Trophoblast cell (in vitro differentiated cells and primary cell): ENCODE data around the gene PCDHGA2.
"Not testable (repeated sequence)": the region's sequence is repeated elsewhere in the genome, so short reads cannot be mapped to it uniquely, and the experiment has no call there.

Experiments
- DNase-seq, 2 donors: peaks; one replicate each; pipeline ENCODE4 v3.0.0-alpha.2; 2016
- H2AFZ ChIP-seq: 2 replicates; pipeline ENCODE4 v1.6.1; 2013; ENCODE audit warnings: low read length, moderate library complexity, mild to moderate bottlenecking; ENCODE audit not compliant: insufficient read depth, poor library complexity
- H2AK5ac ChIP-seq: 2 replicates; pipeline ENCODE4 v1.6.1; 2013; ENCODE audit warnings: mild to moderate bottlenecking, low read length
- H2BK120ac ChIP-seq: 2 replicates; pipeline ENCODE4 v1.6.1; 2013; ENCODE audit warnings: low read length, mild to moderate bottlenecking, moderate library complexity; ENCODE audit not compliant: insufficient read depth, poor library complexity
- H2BK12ac ChIP-seq: 2 replicates; pipeline ENCODE4 v1.6.1; 2013; ENCODE audit warnings: mild to moderate bottlenecking, low read length, moderate library complexity
- H2BK5ac ChIP-seq: 2 replicates; pipeline ENCODE4 v1.6.1; 2013; ENCODE audit warnings: low read length, low read depth, moderate library complexity, mild to moderate bottlenecking; ENCODE audit not compliant: poor library complexity
- H3K14ac ChIP-seq: 2 replicates; pipeline ENCODE4 v1.6.1; 2013; ENCODE audit warnings: mild to moderate bottlenecking, low read length
- H3K18ac ChIP-seq: 2 replicates; pipeline ENCODE4 v1.6.1; 2013; ENCODE audit warnings: mild to moderate bottlenecking, low read length
- H3K23ac ChIP-seq: 2 replicates; pipeline ENCODE4 v1.6.1; 2013; ENCODE audit warnings: low read length
- H3K27ac ChIP-seq: 2 replicates; pipeline ENCODE4 v1.5.1; 2013; ENCODE audit warnings: low read depth, mild to moderate bottlenecking, inconsistent platforms, low read length, moderate library complexity
- H3K27me3 ChIP-seq: 2 replicates; pipeline ENCODE4 v1.6.1; 2013; ENCODE audit warnings: inconsistent platforms, mild to moderate bottlenecking, low read length, moderate library complexity; ENCODE audit not compliant: insufficient read depth
- H3K36me3 ChIP-seq, 2 experiments: 1 replicate in 1 of 2; 2 replicates in 1 of 2; pipeline ENCODE4 v1.6.1; 2013; ENCODE audit warnings: low read length in 2 of 2, mild to moderate bottlenecking in 2 of 2, moderate library complexity in 1 of 2; ENCODE audit not compliant: insufficient read depth in 2 of 2, control insufficient read depth in 1 of 2
- H3K4ac ChIP-seq: 2 replicates; pipeline ENCODE4 v1.6.1; 2013; ENCODE audit warnings: low read depth, mild to moderate bottlenecking, low read length, moderate library complexity
- H3K4me1 ChIP-seq, 2 experiments: 1 replicate in 1 of 2; 2 replicates in 1 of 2; pipeline ENCODE4 v1.6.1; 2013; ENCODE audit warnings: low read length in 2 of 2, mild to moderate bottlenecking in 2 of 2, moderate library complexity in 1 of 2; ENCODE audit not compliant: insufficient read depth in 2 of 2, control insufficient read depth in 1 of 2
- H3K4me2 ChIP-seq: 2 replicates; pipeline ENCODE4 v1.6.1; 2013; ENCODE audit warnings: inconsistent platforms, mild to moderate bottlenecking, low read length, moderate library complexity
- H3K4me3 ChIP-seq: 2 replicates; pipeline ENCODE4 v1.5.1; 2013; ENCODE audit warnings: mild to moderate bottlenecking, low read depth, low read length, inconsistent platforms
- H3K79me1 ChIP-seq: one replicate; pipeline ENCODE4 v1.6.1; 2013; ENCODE audit warnings: low read length
- H3K79me2 ChIP-seq: 2 replicates; pipeline ENCODE4 v1.6.1; 2013; ENCODE audit warnings: low read length, mild to moderate bottlenecking; ENCODE audit not compliant: control insufficient read depth, insufficient read depth, poor library complexity
- H3K9ac ChIP-seq: 2 replicates; pipeline ENCODE4 v1.6.1; 2013; ENCODE audit warnings: mild to moderate bottlenecking, low read length
- H3K9me3 ChIP-seq: 2 replicates; pipeline ENCODE4 v1.6.1; 2013; ENCODE audit warnings: low read depth, mild to moderate bottlenecking, control low read depth, inconsistent platforms, low read length; ENCODE audit not compliant: insufficient read depth
- H4K12ac ChIP-seq: 2 replicates; pipeline ENCODE4 v1.6.1; 2013; ENCODE audit warnings: low read depth, mild to moderate bottlenecking, low read length, moderate library complexity
- H4K8ac ChIP-seq: 2 replicates; pipeline ENCODE4 v1.6.1; 2013; ENCODE audit warnings: low read depth, mild to moderate bottlenecking, low read length, moderate library complexity
- H4K91ac ChIP-seq: one replicate; pipeline ENCODE4 v1.6.1; 2013; ENCODE audit warnings: low read depth, mild to moderate bottlenecking, low read length, moderate library complexity
- WGBS: extraction: QIAGEN DNeasy Blood & Tissue Kit; methylation state at CpG from one replicate; pipeline ENCODE4 v1.1.7; 2013; ENCODE audit warnings: missing lambda C conversion rate; ENCODE audit not compliant: insufficient read length, insufficient coverage; ENCODE audit errors: extremely low coverage; 5-methylcytosine and 5-hydroxymethylcytosine counted together

The PCDHGA2 gene

GRCh38 chr5:141313711-141314110 is 24.8 kb upstream of the PCDHGA2 start:
- peaks cover 2 to 5% of the 10 kb centered on the region in 2 experiments for H3K36me3 ChIP-seq
- H3K9ac ChIP-seq: no peak overlapping the region

DNA sequence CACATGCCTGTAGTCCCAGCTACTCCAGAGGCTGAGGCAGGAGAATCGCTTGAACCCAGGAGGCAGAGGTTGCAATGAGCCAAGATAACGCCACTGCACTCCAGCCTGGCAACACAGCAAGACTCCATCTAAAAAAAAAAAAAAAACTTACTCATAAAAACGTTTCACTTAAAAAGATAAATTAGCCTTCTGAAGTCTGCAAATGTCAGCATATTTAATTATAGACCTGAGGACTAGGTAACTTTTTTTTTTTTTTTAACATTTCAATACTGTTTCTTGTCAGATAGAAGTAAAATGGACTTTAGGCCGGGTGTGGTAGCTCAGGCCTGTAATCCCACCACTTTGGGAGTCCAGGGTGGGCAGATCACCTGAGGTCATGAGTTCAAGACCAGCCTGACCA is 21.6 kb upstream of the PCDHGA2 start:
- not testable (repeated sequence) for H4K12ac ChIP-seq, H2AFZ ChIP-seq, H3K27me3 ChIP-seq, H3K14ac ChIP-seq, H3K27ac ChIP-seq, H3K9me3 ChIP-seq, H3K79me2 ChIP-seq, H2BK120ac ChIP-seq, H3K4me3 ChIP-seq, H4K8ac ChIP-seq, H3K4me2 ChIP-seq, H4K91ac ChIP-seq, H3K4ac ChIP-seq, H3K79me1 ChIP-seq, H3K18ac ChIP-seq, H3K4me1 ChIP-seq, DNase-seq, H2BK5ac ChIP-seq, H2BK12ac ChIP-seq, H3K9ac ChIP-seq, H3K23ac ChIP-seq, H2AK5ac ChIP-seq
- peaks cover 5 to 11% of the 10 kb centered on the region in 2 experiments for H3K36me3 ChIP-seq
- WGBS: no CpG with 5 or more reads among the region's 4 CpGs

More at GRCh38 chr5:141313711-141314110, 24.8 kb upstream of the PCDHGA2 start:
- no peak overlapping the region for H2AFZ ChIP-seq
- no peaks in the 10 kb centered on the region for H3K9me3 ChIP-seq
- no peak overlapping the region for H2BK5ac ChIP-seq
- no peaks in the 10 kb centered on the region for H3K79me2 ChIP-seq
- no peak overlapping the region for H2AK5ac ChIP-seq
- no peak overlapping the region for H3K23ac ChIP-seq
- H4K8ac ChIP-seq: no peak overlapping the region
- no peak overlapping the region for H4K12ac ChIP-seq
- no peak overlapping the region for H3K4me2 ChIP-seq
- H3K14ac ChIP-seq: no peak overlapping the region
- H3K4me1 ChIP-seq: no peaks in the 10 kb centered on the region
- H3K27me3 ChIP-seq: no peaks in the 10 kb centered on the region
- no peaks in the 10 kb centered on the region for H3K79me1 ChIP-seq
- H3K27ac ChIP-seq: no peak overlapping the region
- no peak for DNase-seq
- no peak overlapping the region for H3K18ac ChIP-seq
- no peak overlapping the region for H2BK12ac ChIP-seq
- H2BK120ac ChIP-seq: no peak overlapping the region
- no peak overlapping the region for H3K4me3 ChIP-seq
- no peak overlapping the region for H3K4ac ChIP-seq
- no peak overlapping the region for H4K91ac ChIP-seq

DNA sequence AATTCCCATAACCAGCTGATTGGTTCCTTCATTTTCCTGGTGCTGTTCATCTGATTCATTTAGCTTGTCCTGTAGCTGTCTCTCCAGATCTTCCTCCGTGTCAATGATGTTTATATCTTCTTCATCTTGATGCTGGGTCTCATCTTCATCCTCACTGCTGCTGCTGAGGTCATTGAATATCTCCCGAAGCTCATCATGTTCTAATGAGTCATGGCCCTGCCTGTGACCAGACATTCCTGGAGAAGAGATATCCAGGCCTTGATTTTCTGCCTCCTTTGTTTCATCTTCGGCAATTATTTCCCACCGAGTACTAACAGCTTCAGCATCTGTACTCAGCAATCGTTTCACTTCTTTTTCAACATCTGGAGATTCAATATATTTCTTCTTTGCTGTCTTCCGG is 19.4 kb upstream of the PCDHGA2 start:
- no CpG with 5 or more reads among the region's 6 CpGs for WGBS
- Histone ChIP-seq H3K18ac (no peak overlapping the region), H2BK5ac (no peak overlapping the region)

GRCh38 chr5:141319699-141320098 is 18.9 kb upstream of the PCDHGA2 start:
- peaks cover 3% of the 10 kb centered on the region for H3K9me3 ChIP-seq
- H2AFZ ChIP-seq: no peak overlapping the region
- no peak overlapping the region for H4K8ac ChIP-seq
- peak overlapping the region; percentile 57 for H3K4me3 ChIP-seq
- H2AK5ac ChIP-seq: no peak overlapping the region
- H3K4me1 ChIP-seq: peaks cover 2 to 5% of the 10 kb centered on the region in 2 experiments
- no peak overlapping the region for H4K91ac ChIP-seq
- DNase-seq: no peak
- no peak overlapping the region for H2BK120ac ChIP-seq
- H3K18ac ChIP-seq: no peak overlapping the region
- peak overlapping the region; percentile 59 for H3K4me2 ChIP-seq
- H3K23ac ChIP-seq: no peak overlapping the region
- no peak overlapping the region for H4K12ac ChIP-seq
- H3K4ac ChIP-seq: peak overlapping the region; percentile 77
- WGBS: no CpG with 5 or more reads among the region's 5 CpGs
- peaks cover 6% of the 10 kb centered on the region for H3K79me1 ChIP-seq
- H2BK5ac ChIP-seq: no peak overlapping the region
- H3K9ac ChIP-seq: no peak overlapping the region
- no peak overlapping the region for H3K14ac ChIP-seq
- no peak overlapping the region for H2BK12ac ChIP-seq
- peaks cover 4% of the 10 kb centered on the region for H3K79me2 ChIP-seq
- no peak overlapping the region for H3K27ac ChIP-seq
- H3K36me3 ChIP-seq: peaks cover 5 to 11% of the 10 kb centered on the region in 2 experiments
- H3K27me3 ChIP-seq: no peaks in the 10 kb centered on the region

More for the DNA sequence above, 19.4 kb upstream of the PCDHGA2 start:
- Histone ChIP-seq H3K4ac (peak overlapping the region; percentile 83), H3K4me3 (no peak overlapping the region), H4K12ac (no peak overlapping the region), H3K79me2 (peaks cover 4% of the 10 kb centered on the region), H3K27ac (no peak overlapping the region), H2BK12ac (no peak overlapping the region), H3K9me3 (peaks cover 3% of the 10 kb centered on the region), H3K14ac (no peak overlapping the region), H4K8ac (no peak overlapping the region), H3K36me3 (peaks cover 5 to 11% of the 10 kb centered on the region in 2 experiments), H3K4me2 (no peak overlapping the region), H4K91ac (no peak overlapping the region), H3K4me1 (peaks cover 2 to 5% of the 10 kb centered on the region in 2 experiments), H3K9ac (no peak overlapping the region), H3K23ac (no peak overlapping the region), H3K27me3 (no peaks in the 10 kb centered on the region), H2AFZ (no peak overlapping the region), H2BK120ac (no peak overlapping the region), H3K79me1 (peaks cover 6% of the 10 kb centered on the region), H2AK5ac (no peak overlapping the region)
- DNase-seq: no peak
